A673 (cell line): Measurements from ENCODE around the gene ATP6V0D1. TPM values are rescaled to one million over a fixed set of nuclear protein-coding genes. Genes with fewer than 3 reads are reported as not detected.

Source experiments
- BruUV-seq: library from RNA; stranded (reverse); fragments of 400-500 nt; replicated peaks from 2 replicates; lab custom pipeline; 2021; lab: Mats Ljungman, UMichigan
- CTCF ChIA-PET: fragments of 300-600 bp; sonication (Branson Sonifier 250); formaldehyde crosslinking; loops from one replicate; lab custom pipeline; 2022; ENCODE audit warnings: antibody characterized with exemption; lab: Charles Lee
- POLR2A ChIA-PET: fragments of 300-600 bp; sonication (Branson Sonifier 250); formaldehyde crosslinking; loops from one replicate; lab custom pipeline; 2022; ENCODE audit warnings: antibody characterized with exemption; ENCODE audit not compliant: low non-redundant PET; lab: Charles Lee
- DNase-seq: peaks from one replicate; pipeline ENCODE4 v3.0.0-alpha.2; 2015; ENCODE audit warnings: low spot score
- H3K27ac ChIP-seq: fragments of 200-600 bp; sonication (generic); 2 replicates; pipeline ENCODE4 v1.5.1; 2016; ENCODE audit warnings: mixed run types, low read depth, mild to moderate bottlenecking, mixed read lengths, antibody characterized with exemption, low read length; ENCODE audit not compliant: poor library complexity, severe bottlenecking
- H3K27me3 ChIP-seq: fragments of 200-600 bp; sonication (generic); replicated peaks from 2 replicates; pipeline ENCODE4 v1.6.1; 2017; ENCODE audit warnings: mixed run types, low read depth, mild to moderate bottlenecking, mixed read lengths, antibody characterized with exemption, low read length; ENCODE audit not compliant: insufficient read depth, poor library complexity
- H3K36me3 ChIP-seq: fragments of 200-600 bp; sonication (generic); 2 replicates; pipeline ENCODE4 v1.6.1; 2016; ENCODE audit warnings: mixed run types, mild to moderate bottlenecking, mixed read lengths, antibody characterized with exemption, low read length; ENCODE audit not compliant: insufficient read depth, poor library complexity, severe bottlenecking
- H3K4me1 ChIP-seq: fragments of 200-600 bp; sonication (generic); 2 replicates; pipeline ENCODE4 v1.6.1; 2017; ENCODE audit warnings: mixed run types, mild to moderate bottlenecking, mixed read lengths, antibody characterized with exemption, low read length; ENCODE audit not compliant: insufficient read depth, poor library complexity, severe bottlenecking
- H3K4me3 ChIP-seq: fragments of 200-600 bp; sonication (generic); 2 replicates; pipeline ENCODE4 v1.5.1; 2016; ENCODE audit warnings: low read depth, mixed run types, mild to moderate bottlenecking, mixed read lengths, low read length; ENCODE audit not compliant: poor library complexity, severe bottlenecking
- H3K9me3 ChIP-seq: fragments of 200-600 bp; sonication (generic); 2 replicates; pipeline ENCODE4 v1.6.1; 2016; ENCODE audit warnings: mixed run types, low read depth, mild to moderate bottlenecking, mixed read lengths, antibody characterized with exemption, low read length; ENCODE audit not compliant: poor library complexity, severe bottlenecking
- EZH2 ChIP-seq: fragments of 200-600 bp; sonication (generic); IDR thresholded peaks from 2 replicates; pipeline ENCODE4 v1.6.1; 2017; ENCODE audit warnings: borderline replicate concordance, low read depth, mild to moderate bottlenecking, mixed read lengths, antibody characterized with exemption, low read length; ENCODE audit not compliant: poor library complexity, severe bottlenecking
- intact Hi-C: fragments of 100-400 bp; cut with micrococcal nuclease; formaldehyde crosslinking; loops from one replicate; pipeline ENCODE4 v1.10.0; 2022; ENCODE audit not compliant: unreplicated experiment
- total RNA-seq: library from RNA; stranded (reverse); gene quantifications from 2 replicates; pipeline ENCODE4 v1.2.3, GENCODE V29; 2021
- TF ChIP-seq, protein P1 (sequence below): fragments of 300-800, 200-600 bp; sonication (generic); conservative IDR thresholded peaks from 2 replicates; pipeline ENCODE4 v1.5.1; 2017; ENCODE audit warnings: low read depth, mild to moderate bottlenecking, antibody characterized with exemption, low read length, moderate library complexity, mixed read lengths

The ATP6V0D1 gene
- total RNA-seq, 1 experiment from 2014 or later = 63.9 TPM

DNA sequence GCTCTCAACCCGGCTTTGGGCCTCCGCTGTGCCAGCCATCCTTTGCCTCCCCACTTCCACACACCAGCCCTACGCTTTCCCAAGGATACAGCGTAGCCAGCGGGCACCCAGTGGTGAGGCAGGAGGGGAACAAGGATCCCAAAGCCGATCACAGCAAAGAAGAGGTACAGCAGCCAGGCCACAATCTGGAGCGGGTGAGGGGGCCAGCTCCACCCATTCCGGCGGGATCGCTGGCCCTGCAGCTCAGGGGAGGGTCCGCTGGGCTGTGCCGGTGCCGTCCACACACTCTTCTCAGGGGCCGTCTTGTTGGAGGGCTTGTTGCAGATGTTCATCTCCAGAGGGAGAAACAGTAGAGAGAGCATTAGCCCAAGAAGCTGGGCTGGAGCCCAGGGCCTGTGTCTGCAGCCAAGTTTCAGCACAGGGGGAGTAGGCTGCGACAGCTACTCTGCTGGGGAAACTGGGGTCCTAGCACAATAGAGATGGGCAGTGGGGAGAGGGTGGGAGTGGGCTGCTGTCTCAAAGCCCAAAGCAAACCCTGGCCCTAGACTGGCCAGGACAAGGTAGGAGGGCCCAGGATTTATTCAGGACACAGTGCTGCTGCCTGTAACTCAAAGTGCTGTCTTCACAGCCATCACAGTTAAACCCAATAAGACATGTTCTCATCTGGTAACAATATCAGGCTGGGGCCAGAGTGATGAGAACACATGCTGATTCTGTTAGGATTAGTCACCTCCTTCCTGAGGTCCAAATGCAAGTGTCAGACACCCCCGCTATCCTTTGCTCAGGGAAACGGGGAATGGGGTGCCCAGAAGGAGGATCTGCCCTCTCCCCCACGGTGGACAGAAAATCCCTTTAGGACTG, 74.6 kb downstream of the ATP6V0D1 start:
- Histone ChIP-seq H3K36me3 (no peaks in the 10 kb centered on the region), H3K27me3 (no peaks in the 10 kb centered on the region), H3K27ac (no peak overlapping the region), H3K4me1 (no peaks in the 10 kb centered on the region), H3K9me3 (no peaks in the 10 kb centered on the region), H3K4me3 (no peak overlapping the region)
- TF ChIP-seq EZH2 = no peak
- ChIA-PET POLR2A (no interaction called here), CTCF (interaction anchor here (0.6 kb wide), 1 partner anchor 733 kb away, joined by 4 read pairs; no protein-coding TSS in a partner anchor)
- intact Hi-C loops = no loop called here
- DNase-seq = no peak
- BruUV-seq = no TSS peak

DNA sequence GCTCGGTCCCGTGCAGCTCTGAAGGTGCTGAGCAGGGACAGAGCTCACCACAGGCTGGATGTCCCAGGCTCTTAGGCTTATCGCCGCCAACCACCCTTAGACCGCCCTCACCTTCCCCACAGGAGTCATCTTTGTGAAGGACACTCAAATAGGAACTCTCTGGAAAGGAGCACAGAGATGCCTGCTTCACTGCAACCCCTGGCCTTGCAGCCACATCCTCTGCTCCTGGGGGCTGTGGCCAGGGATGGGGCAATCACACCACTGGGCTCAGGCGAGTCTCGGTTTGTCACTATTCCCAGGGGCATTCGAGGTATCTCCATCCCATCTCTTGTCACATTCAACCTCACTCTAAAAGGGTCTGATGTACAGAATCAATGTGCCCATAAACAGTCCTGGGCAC, 75.6 kb downstream of the ATP6V0D1 start:
- H3K36me3 ChIP-seq = no peaks in the 10 kb centered on the region
- no TSS peak for BruUV-seq
- ChIA-PET CTCF (no interaction called here), POLR2A (no interaction called here)
- DNase-seq = no peak
- TF ChIP-seq, protein P1, sequence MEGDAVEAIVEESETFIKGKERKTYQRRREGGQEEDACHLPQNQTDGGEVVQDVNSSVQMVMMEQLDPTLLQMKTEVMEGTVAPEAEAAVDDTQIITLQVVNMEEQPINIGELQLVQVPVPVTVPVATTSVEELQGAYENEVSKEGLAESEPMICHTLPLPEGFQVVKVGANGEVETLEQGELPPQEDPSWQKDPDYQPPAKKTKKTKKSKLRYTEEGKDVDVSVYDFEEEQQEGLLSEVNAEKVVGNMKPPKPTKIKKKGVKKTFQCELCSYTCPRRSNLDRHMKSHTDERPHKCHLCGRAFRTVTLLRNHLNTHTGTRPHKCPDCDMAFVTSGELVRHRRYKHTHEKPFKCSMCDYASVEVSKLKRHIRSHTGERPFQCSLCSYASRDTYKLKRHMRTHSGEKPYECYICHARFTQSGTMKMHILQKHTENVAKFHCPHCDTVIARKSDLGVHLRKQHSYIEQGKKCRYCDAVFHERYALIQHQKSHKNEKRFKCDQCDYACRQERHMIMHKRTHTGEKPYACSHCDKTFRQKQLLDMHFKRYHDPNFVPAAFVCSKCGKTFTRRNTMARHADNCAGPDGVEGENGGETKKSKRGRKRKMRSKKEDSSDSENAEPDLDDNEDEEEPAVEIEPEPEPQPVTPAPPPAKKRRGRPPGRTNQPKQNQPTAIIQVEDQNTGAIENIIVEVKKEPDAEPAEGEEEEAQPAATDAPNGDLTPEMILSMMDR = no peak
- no peak for TF ChIP-seq EZH2
- no peaks in the 10 kb centered on the region for H3K9me3 ChIP-seq
- intact Hi-C loops = no loop called here
- no peak overlapping the region for H3K27ac ChIP-seq
- no peaks in the 10 kb centered on the region for H3K4me1 ChIP-seq
- no peak overlapping the region for H3K4me3 ChIP-seq
- H3K27me3 ChIP-seq = no peaks in the 10 kb centered on the region

DNA sequence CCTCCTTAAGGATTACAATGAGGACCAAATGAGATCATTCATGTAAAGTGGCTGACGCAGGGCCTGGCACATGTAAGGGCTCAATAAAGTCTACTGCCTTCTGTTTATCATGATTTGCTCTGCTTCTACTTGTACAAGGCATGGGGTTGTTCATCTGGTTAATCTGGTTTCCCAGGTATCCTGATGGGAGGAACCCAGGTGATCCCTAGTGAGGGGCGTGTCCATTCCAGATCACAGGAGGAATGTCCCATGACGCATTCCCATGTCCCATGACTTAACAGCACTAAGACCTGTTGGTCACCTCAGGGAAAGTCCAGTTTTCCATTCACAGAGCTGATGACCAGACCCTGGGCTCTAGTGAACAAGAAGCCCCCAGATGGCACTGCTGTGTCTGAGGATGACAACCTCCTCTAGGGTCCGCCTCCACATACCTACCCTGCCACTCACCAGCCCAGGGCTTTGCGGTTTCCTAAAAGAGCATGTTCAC, 76.2 kb downstream of the ATP6V0D1 start:
- Histone ChIP-seq H3K27me3 (no peaks in the 10 kb centered on the region), H3K4me1 (no peaks in the 10 kb centered on the region), H3K36me3 (no peaks in the 10 kb centered on the region), H3K27ac (no peak overlapping the region), H3K9me3 (no peaks in the 10 kb centered on the region), H3K4me3 (no peak overlapping the region)
- no peak for DNase-seq
- ChIA-PET POLR2A (no interaction called here), CTCF (no interaction called here)
- TF ChIP-seq, protein P1 = no peak
- TF ChIP-seq EZH2 = no peak
- BruUV-seq = no TSS peak
- intact Hi-C loops = no loop called here
